ENCODE data around the gene ALOX5AP.

Gene ALOX5AP

DNA sequence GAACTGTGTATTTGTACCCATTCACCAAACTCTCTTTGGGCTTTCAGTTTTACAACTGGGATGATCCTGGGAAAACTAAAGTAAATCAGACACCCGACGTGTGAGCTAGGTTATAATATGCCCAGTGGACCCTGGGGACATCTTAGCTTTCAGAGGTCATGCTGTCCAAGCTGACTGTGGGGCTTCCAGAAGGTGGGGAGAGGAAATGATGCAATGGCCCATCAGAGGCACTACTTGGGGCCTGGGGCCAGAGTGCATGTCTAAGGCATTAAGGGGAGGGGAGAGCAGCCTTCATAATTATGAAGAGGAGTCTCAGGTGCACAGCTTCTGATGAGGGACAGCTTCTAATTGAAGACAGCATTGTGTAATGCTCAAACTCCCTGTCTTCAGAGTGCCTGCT, 30.9 kb downstream of the ALOX5AP start:
- DNase-seq = no peak

DNA sequence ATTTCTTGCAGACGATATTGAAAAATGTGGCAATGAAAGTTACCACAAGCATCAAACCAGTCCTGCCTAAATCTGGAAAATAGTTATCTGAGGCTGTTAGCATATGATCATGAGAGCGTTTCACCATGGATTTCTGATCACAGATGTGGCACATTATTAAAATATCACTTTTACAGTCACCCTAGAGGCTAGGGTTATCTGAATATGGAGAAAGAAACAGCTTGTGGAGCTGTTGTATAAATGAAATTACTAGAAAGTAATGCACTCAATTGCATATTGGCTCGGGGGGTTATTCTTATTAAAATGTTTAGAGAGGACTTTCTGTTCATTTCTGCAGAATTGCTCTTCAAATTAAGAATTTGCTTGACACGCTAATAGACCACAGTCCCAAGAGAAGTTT, 35.6 kb downstream of the ALOX5AP start:
- no peak for DNase-seq

DNA sequence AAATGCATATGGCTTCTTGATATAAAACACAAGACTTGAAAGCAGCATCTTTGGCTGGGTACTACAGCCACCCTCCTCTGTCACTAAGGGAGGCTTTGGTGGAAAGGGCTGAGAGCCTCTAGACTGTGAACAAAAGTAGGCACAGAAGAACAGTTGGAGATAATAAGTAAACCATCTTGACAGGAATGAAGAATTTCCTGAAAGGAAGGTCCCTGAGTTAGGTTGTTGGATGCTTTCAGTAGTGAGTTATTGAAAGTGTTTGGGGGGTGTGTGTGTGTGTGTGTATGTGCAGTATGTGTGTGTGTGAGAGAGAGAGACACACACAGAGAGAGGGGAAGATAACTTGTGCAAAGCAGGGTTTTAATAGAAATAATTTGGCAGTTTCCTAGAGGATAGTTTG, 38.2 kb downstream of the ALOX5AP start:
- DNase-seq = no peak

DNA sequence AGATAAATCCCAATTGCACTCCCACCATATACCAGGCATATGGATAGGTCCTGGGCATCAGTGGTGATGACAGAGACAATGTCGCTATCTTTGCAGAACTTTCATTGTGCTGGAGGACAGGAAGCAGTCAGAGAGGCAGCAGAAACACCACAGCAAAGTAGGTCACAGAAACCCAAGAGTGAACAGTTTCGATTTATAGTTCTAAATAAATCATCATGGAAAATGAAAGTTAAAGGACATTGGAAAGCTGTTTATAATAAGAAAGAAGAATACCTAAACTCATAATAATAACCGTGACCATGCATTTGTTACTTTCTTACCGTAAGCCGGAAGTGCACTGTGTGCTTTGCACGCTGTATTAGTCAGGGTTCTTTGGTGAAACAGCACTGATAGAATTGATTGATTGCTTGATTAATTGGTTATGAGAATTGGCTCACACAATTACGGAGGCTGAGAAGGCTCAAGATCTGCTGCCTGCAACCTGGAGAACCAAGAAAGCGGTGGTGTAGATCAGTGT, 38.9 kb downstream of the ALOX5AP start:
- DNase-seq = no peak

GRCh38 chr13:30776661-30777060, 41.3 kb downstream of the ALOX5AP start:
- peak; percentile 58 for DNase-seq

GRCh38 chr13:30779016-30779415, 43.7 kb downstream of the ALOX5AP start:
- no peak for DNase-seq

- DNase-seq = no peak
Observed at GRCh38 chr13:30779608-30780007, 44.3 kb downstream of the ALOX5AP start.

- no peak for DNase-seq
Observed at GRCh38 chr13:30780338-30780981, 45.1 kb downstream of the ALOX5AP start.

- DNase-seq = no peak
Observed at GRCh38 chr13:30785191-30785850, 50.0 kb downstream of the ALOX5AP start.

GRCh38 chr13:30786648-30787047, 51.3 kb downstream of the ALOX5AP start:
- no peak for DNase-seq

- DNase-seq = no peak
Observed at GRCh38 chr13:30787738-30788525, 52.6 kb downstream of the ALOX5AP start.

GRCh38 chr13:30789166-30789862, 54.0 kb downstream of the ALOX5AP start:
- DNase-seq = no peak

- no peak for DNase-seq
Observed at GRCh38 chr13:30790592-30790991, 55.2 kb downstream of the ALOX5AP start.

- peak; percentile 79 for DNase-seq
Observed at GRCh38 chr13:30791354-30792001, 56.1 kb downstream of the ALOX5AP start.

GRCh38 chr13:30792285-30793000, 57.1 kb downstream of the ALOX5AP start:
- peak; percentile 95 for DNase-seq

DNA sequence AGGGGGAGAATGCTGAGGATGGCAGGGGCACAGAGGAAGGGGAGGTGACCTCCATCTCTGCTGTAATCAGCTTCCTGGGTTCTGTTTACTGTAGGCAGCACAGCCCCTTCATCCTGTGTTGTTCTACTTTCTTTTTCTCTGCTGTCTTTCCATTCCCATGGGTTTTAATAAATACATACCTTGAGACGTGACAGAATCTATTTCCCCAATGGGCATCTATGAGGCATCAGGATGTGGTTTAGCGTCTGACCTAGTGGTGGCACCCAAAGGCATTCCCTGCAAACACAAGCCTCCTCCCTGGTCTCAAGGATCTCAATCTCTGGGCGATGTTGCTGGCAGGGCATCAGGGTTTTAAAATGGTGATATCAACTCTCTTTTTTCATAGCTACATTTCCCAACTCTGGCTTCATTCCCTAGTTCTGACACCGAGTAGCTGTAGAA, 60.8 kb downstream of the ALOX5AP start:
- DNase-seq = peak; percentile 45

DNA sequence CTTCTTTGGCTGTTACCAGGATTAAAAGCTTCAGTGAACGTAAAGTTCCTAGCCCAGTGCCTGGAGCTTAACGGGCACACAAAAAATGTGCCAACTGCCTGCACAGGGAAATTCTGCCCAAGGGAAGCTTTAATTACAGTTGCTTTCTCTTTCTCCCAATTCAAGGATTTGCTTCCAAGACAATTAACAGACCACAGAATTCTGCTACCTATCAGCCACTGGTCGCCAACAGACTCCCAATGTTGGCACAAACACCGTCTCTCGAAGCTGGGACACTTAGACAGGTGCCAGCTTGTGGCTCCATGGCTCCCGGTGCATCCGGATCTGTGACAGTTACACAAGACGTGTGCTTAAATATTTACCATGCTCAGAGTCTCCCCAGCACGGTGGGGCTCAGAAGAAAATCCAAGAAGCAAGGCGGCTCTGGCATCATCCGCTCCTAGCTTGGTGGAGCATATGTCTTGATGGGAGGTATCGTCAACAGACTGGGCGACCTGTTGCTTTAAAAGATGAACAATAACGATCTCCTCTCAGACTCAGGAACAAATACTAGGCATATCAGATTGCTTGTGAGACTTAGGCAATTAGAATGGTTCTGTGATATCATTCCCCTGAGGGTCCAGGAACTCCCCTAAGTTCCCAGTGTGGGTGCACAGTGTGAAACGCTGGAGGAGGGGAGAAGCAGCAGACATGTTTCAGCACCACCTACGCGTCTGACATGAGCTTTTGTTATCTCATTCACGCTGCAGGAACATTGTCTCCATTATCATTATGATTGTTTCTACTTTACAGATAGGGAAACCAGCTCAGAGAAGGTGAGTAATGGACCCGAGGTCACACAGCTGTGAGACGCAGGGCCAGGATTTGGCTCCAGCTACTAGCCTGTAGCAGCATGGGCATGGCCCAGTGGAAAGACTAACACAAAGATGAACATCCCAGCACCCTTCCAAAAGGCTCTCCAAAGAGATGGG, 61.6 kb downstream of the ALOX5AP start:
- DNase-seq = no peak

- DNase-seq = no peak
Observed at GRCh38 chr13:30797847-30798535, 62.6 kb downstream of the ALOX5AP start.

DNA sequence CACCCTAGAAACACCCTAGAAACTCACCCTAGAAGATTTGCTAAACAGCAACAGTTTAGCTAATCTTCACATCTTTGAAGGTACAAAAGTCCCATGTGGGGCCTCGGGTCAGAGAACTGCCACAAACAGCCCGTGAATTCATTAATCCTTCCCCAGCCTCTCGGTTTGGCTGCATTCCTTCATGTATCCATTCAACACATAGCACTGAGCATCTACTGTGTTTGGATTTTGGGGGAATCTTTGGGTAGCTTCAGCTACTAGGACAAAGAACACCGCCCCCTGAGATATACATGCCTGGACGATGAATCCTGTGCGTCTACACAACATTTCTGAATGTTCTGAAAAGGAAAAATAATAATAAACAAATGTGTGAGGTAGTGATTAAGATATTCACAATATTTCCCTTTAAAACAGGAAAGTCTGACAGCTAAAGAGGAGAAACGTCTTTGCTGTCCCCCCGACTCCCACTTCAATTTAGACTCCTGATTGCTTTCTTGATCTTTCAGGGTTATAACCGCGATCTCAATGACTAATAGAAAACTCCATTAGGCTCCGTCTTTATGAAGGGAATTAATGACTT, 63.5 kb downstream of the ALOX5AP start:
- peak; percentile 57 for DNase-seq

Measured in fibroblast of skin of abdomen (primary cell).